AG10803 (cell line): ENCODE results near the gene CTSA.

Experiments
- DNase-seq: peaks from one replicate; pipeline ENCODE4 v3.0.0; 2010; ENCODE audit warnings: low read depth
- H3K4me3 ChIP-seq: 2 replicates; pipeline ENCODE4 v1.5.1; 2011; ENCODE audit warnings: mild to moderate bottlenecking, low read length, control low read depth
- CTCF ChIP-seq: conservative IDR thresholded peaks from 2 replicates; pipeline ENCODE4 v1.5.1; 2011; ENCODE audit warnings: mild to moderate bottlenecking, low read length, control low read depth, inconsistent platforms

The CTSA gene

GRCh38 chr20:45890985-45891983 is at the start of gene CTSA, which contains the start of gene NEURL2:
Gene CTSA, plus strand, starts transcription at chr20:45891335. Its CDS starts 234 bp downstream, at chr20:45891569.
Gene NEURL2, minus strand, starts transcription at chr20:45891208. Its CDS starts 217 bp downstream, at chr20:45890991.
- no peak for TF ChIP-seq CTCF
- H3K4me3 ChIP-seq: peak within 1 kb of the TSS; percentile 79
- peak; percentile 92 for DNase-seq

GRCh38 chr20:45841407-45842129 is 49.6 kb upstream of the CTSA start:
- DNase-seq: no peak
- TF ChIP-seq CTCF: no peak

GRCh38 chr20:45842169-45842812 is 48.8 kb upstream of the CTSA start:
- DNase-seq: peak; percentile 83
- no peak; the same call in 1 of the 2 replicates for TF ChIP-seq CTCF
- H3K4me3 ChIP-seq: no peak overlapping the region

More at GRCh38 chr20:45841407-45842129, 49.6 kb upstream of the CTSA start:
- H3K4me3 ChIP-seq: no peak overlapping the region

GRCh38 chr20:45843506-45843905 is 47.6 kb upstream of the CTSA start:
- H3K4me3 ChIP-seq: no peak overlapping the region
- TF ChIP-seq CTCF: no peak
- no peak for DNase-seq

- no peak overlapping the region for H3K4me3 ChIP-seq
- DNase-seq: no peak
- TF ChIP-seq CTCF: no peak
These were observed 45.7 kb upstream of the CTSA start for GRCh38 chr20:45845452-45845851.

- no peak for TF ChIP-seq CTCF
- DNase-seq: no peak
- no peak overlapping the region for H3K4me3 ChIP-seq
These were observed 42.7 kb upstream of the CTSA start for GRCh38 chr20:45848421-45848820.
